Measurements from ENCODE around the gene CASZ1.

The CASZ1 gene

DNA sequence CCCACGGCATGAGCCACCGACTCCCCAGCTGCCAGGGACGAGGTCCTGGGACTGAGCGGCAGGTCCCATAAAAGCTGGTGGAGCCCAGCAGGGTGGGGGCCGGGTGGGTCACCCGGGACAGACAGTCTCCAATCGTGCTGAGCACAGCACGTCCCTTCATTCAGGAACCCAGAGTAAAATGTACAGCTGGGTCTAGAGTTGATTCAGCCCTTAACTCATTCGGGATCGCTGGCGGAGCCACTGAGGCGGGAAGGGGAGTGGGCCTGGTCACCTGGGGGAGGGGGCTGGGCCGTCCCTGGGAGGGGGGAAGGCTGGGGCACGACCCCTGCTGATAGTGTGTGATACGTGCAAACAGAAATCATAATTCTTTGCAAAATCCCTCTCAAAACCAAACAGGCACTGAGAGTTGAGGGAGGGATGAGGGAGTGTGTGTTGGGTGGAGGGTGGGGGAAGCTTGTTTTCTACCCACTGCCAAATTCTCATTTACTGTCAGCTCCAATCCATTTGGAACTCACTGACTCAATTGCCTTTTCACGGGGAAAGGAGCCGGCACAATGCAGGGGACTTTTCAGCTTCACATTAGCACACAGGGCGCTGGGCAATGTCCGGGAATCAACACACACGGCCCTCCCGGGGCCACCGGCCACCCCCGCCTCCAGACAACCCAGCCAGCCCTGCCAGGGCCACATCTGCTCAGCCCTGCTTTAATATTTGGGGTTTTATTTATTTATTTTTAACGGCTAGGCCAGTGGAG is 13.8 kb downstream of the CASZ1 start:
- H3K4me3 ChIP-seq (ENCODE audit: low read depth, low read length) = no peak overlapping the region
- H3K27ac ChIP-seq = no peak overlapping the region
- no peak overlapping the region for H3K9ac ChIP-seq
- H2AFZ ChIP-seq = no peak overlapping the region
- no peaks in the 10 kb centered on the region for H3K4me1 ChIP-seq
- H3K27me3 ChIP-seq (ENCODE audit: control insufficient read depth, insufficient read depth, low read length) = no peaks in the 10 kb centered on the region
- H3K79me2 ChIP-seq = no peaks in the 10 kb centered on the region
- no peak overlapping the region for H3K4me2 ChIP-seq (ENCODE audit: low read length)
- no peaks in the 10 kb centered on the region for H3K9me3 ChIP-seq (ENCODE audit: control insufficient read depth, low read length)
- H3K36me3 ChIP-seq (ENCODE audit: control insufficient read depth, insufficient read depth, low read length) = no peaks in the 10 kb centered on the region
- TF ChIP-seq, protein P1, sequence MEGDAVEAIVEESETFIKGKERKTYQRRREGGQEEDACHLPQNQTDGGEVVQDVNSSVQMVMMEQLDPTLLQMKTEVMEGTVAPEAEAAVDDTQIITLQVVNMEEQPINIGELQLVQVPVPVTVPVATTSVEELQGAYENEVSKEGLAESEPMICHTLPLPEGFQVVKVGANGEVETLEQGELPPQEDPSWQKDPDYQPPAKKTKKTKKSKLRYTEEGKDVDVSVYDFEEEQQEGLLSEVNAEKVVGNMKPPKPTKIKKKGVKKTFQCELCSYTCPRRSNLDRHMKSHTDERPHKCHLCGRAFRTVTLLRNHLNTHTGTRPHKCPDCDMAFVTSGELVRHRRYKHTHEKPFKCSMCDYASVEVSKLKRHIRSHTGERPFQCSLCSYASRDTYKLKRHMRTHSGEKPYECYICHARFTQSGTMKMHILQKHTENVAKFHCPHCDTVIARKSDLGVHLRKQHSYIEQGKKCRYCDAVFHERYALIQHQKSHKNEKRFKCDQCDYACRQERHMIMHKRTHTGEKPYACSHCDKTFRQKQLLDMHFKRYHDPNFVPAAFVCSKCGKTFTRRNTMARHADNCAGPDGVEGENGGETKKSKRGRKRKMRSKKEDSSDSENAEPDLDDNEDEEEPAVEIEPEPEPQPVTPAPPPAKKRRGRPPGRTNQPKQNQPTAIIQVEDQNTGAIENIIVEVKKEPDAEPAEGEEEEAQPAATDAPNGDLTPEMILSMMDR (IDR thresholded peaks at IDR 0.05) = no peak

- H2AFZ ChIP-seq = no peak overlapping the region
- no peaks in the 10 kb centered on the region for H3K9me3 ChIP-seq (ENCODE audit: control insufficient read depth, low read length)
- no peak overlapping the region for H3K27ac ChIP-seq
- no peaks in the 10 kb centered on the region for H3K79me2 ChIP-seq
- H3K4me1 ChIP-seq = no peaks in the 10 kb centered on the region
- H3K9ac ChIP-seq = no peak overlapping the region
- H3K27me3 ChIP-seq (ENCODE audit: control insufficient read depth, insufficient read depth, low read length) = no peaks in the 10 kb centered on the region
- H3K4me3 ChIP-seq (ENCODE audit: low read depth, low read length) = no peak overlapping the region
- no peak overlapping the region for H3K4me2 ChIP-seq (ENCODE audit: low read length)
- no peaks in the 10 kb centered on the region for H3K36me3 ChIP-seq (ENCODE audit: control insufficient read depth, insufficient read depth, low read length)
- TF ChIP-seq, protein P1 (IDR thresholded peaks at IDR 0.05) = no peak
Measured at GRCh38 chr1:10781137-10781536, 15.3 kb downstream of the CASZ1 start.

DNA sequence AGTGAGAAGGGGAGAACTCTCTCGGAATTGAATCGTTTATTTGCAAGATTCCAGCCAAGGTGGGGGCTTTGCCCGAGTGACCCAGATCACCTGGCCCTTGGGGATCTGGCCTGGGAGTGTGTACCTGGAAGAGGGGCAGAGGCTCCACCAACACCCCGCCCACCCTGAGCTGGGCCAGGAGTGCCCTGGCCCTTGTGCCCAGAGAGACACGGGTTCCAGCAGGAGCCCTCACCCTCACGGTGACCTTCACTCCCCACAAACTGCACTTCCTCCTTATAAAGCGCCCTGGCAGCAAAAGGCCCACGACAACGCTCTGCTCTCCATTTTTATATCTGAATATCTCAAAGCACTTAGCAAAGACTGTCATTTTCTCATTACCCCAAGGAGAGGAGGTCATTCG is 16.6 kb downstream of the CASZ1 start:
- no peaks in the 10 kb centered on the region for H3K27me3 ChIP-seq (ENCODE audit: control insufficient read depth, insufficient read depth, low read length)
- H3K36me3 ChIP-seq (ENCODE audit: control insufficient read depth, insufficient read depth, low read length) = no peaks in the 10 kb centered on the region
- no peaks in the 10 kb centered on the region for H3K79me2 ChIP-seq
- no peak overlapping the region for H3K9ac ChIP-seq
- H3K4me2 ChIP-seq (ENCODE audit: low read length) = no peak overlapping the region
- no peaks in the 10 kb centered on the region for H3K4me1 ChIP-seq
- no peak overlapping the region for H3K27ac ChIP-seq
- no peak overlapping the region for H2AFZ ChIP-seq
- H3K9me3 ChIP-seq (ENCODE audit: control insufficient read depth, low read length) = no peaks in the 10 kb centered on the region
- TF ChIP-seq, protein P1 (IDR thresholded peaks at IDR 0.05) = no peak
- no peak overlapping the region for H3K4me3 ChIP-seq (ENCODE audit: low read depth, low read length)

GRCh38 chr1:10779201-10779600 is 17.2 kb downstream of the CASZ1 start:
- H3K4me2 ChIP-seq (ENCODE audit: low read length) = no peak overlapping the region
- H3K4me1 ChIP-seq = no peaks in the 10 kb centered on the region
- TF ChIP-seq, protein P1 (IDR thresholded peaks at IDR 0.05) = no peak
- H3K27me3 ChIP-seq (ENCODE audit: control insufficient read depth, insufficient read depth, low read length) = no peaks in the 10 kb centered on the region
- no peak overlapping the region for H3K9ac ChIP-seq
- H3K9me3 ChIP-seq (ENCODE audit: control insufficient read depth, low read length) = no peaks in the 10 kb centered on the region
- no peak overlapping the region for H2AFZ ChIP-seq
- no peaks in the 10 kb centered on the region for H3K79me2 ChIP-seq
- H3K27ac ChIP-seq = no peak overlapping the region
- H3K36me3 ChIP-seq (ENCODE audit: control insufficient read depth, insufficient read depth, low read length) = no peaks in the 10 kb centered on the region
- no peak overlapping the region for H3K4me3 ChIP-seq (ENCODE audit: low read depth, low read length)

DNA sequence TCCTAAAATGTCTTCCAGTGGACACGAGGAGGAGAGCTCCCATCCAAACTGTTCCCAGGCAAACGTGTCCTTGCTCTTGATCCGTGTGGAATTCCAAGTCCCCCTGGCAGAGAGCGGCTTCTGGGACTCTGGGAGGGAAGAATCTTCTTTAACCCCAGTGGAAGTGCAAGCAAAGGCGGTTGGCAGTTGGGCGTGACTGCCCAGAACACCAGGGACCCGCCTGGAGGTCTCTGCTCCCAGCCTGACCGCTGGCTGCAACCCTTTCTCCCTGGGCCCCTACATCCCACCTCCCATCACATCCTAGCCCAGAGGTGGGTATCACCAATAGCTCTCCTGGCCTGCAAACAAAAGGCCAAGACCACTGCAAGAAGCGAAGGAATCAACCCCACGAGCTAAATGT is 17.8 kb downstream of the CASZ1 start:
- H3K9me3 ChIP-seq (ENCODE audit: control insufficient read depth, low read length) = no peaks in the 10 kb centered on the region
- H3K27ac ChIP-seq = no peak overlapping the region
- no peak overlapping the region for H3K9ac ChIP-seq
- TF ChIP-seq, protein P1 (IDR thresholded peaks at IDR 0.05) = no peak
- no peak overlapping the region for H3K4me3 ChIP-seq (ENCODE audit: low read depth, low read length)
- H3K4me1 ChIP-seq = no peaks in the 10 kb centered on the region
- no peaks in the 10 kb centered on the region for H3K79me2 ChIP-seq
- no peak overlapping the region for H2AFZ ChIP-seq
- H3K36me3 ChIP-seq (ENCODE audit: control insufficient read depth, insufficient read depth, low read length) = no peaks in the 10 kb centered on the region
- H3K27me3 ChIP-seq (ENCODE audit: control insufficient read depth, insufficient read depth, low read length) = no peaks in the 10 kb centered on the region
- no peak overlapping the region for H3K4me2 ChIP-seq (ENCODE audit: low read length)
